SK-N-SH (cell line): ENCODE data around the gene KRTAP5-3. TPM values are rescaled to one million over a fixed set of nuclear protein-coding genes. Genes with fewer than 3 reads are reported as not detected.

Source experiments
- CTCF ChIA-PET: fragments of 300-600, 350-600 bp; formaldehyde crosslinking; extraction: SDS; loops from one replicate; lab custom pipeline; 2021; lab: Yijun Ruan, JAX
- POLR2A ChIA-PET: fragments of 350-600 bp; sonication (Branson Sonifier 250); formaldehyde crosslinking; extraction: SDS; loops from one replicate; lab custom pipeline; 2020; ENCODE audit warnings: antibody characterized with exemption, inconsistent platforms; lab: Yijun Ruan, JAX
- DNase-seq: peaks from one replicate; pipeline ENCODE4 v3.0.0; 2012
- H2AFZ ChIP-seq: fragments of 200-600 bp; sonication (generic); 2 replicates; pipeline ENCODE4 v1.8.1; 2016; ENCODE audit warnings: antibody characterized with exemption, mild to moderate bottlenecking, low read depth
- H3F3A ChIP-seq: fragments of 200-600 bp; sonication (generic); replicated peaks from 2 replicates; pipeline ENCODE3; 2016; ENCODE audit warnings: antibody characterized with exemption, mild to moderate bottlenecking; ENCODE audit not compliant: insufficient read depth
- H3K27ac ChIP-seq, 2 experiments: fragments of 200-500 bp in 1 of 2; fragments of 200-600 bp in 1 of 2; sonication (Bioruptor generic) in 1 of 2; sonication (generic), shearing (Covaris generic) in 1 of 2; 2 replicates each; pipeline versions ENCODE4 v1.5.1 to v1.6.1; 2014 to 2016; ENCODE audit warnings: low read depth in 2 of 2, inconsistent platforms in 1 of 2, low read length in 1 of 2, mild to moderate bottlenecking in 1 of 2, mixed read lengths in 1 of 2
- H3K27me3 ChIP-seq: fragments of 200-600 bp; sonication (generic), shearing (Covaris generic); 2 replicates; pipeline ENCODE4 v1.6.1; 2016; ENCODE audit warnings: mixed run types; ENCODE audit not compliant: insufficient read depth
- H3K36me3 ChIP-seq, 2 experiments: fragments of 200-500 bp in 1 of 2; fragments of 200-600 bp in 1 of 2; sonication (Bioruptor generic) in 1 of 2; sonication (generic) in 1 of 2; replicated peaks in 1 of 2; 2 replicates each; pipeline versions ENCODE3 to v1.5.1; 2014 to 2016; ENCODE audit warnings: low read length in 1 of 2, mild to moderate bottlenecking in 1 of 2; ENCODE audit not compliant: insufficient read depth in 2 of 2, control insufficient read depth in 1 of 2
- H3K4me1 ChIP-seq, 2 experiments: fragments of 200-500 bp in 1 of 2; fragments of 200-600 bp in 1 of 2; sonication (Bioruptor generic) in 1 of 2; sonication (generic), shearing (Covaris generic) in 1 of 2; 2 replicates each; pipeline versions ENCODE4 v1.5.1 to v1.6.1; 2014 to 2016; ENCODE audit warnings: low read depth in 1 of 2, low read length in 1 of 2, mixed run types in 1 of 2; ENCODE audit not compliant: insufficient read depth in 2 of 2, control insufficient read depth in 1 of 2
- H3K4me2 ChIP-seq: fragments of 200-600 bp; sonication (generic), shearing (Covaris generic); 2 replicates; pipeline ENCODE4 v1.6.1; 2017; ENCODE audit warnings: mixed run types
- H3K4me3 ChIP-seq, 2 experiments: fragments of 200-500 bp in 1 of 2; fragments of 200-600 bp in 1 of 2; sonication (Bioruptor generic) in 1 of 2; sonication (generic), shearing (Covaris generic) in 1 of 2; 2 replicates each; pipeline versions ENCODE4 v1.5.1 to v1.8.1; 2014 to 2016; ENCODE audit warnings: low read depth in 2 of 2, inconsistent platforms in 1 of 2, low read length in 1 of 2, mild to moderate bottlenecking in 1 of 2, mixed read lengths in 1 of 2, moderate library complexity in 1 of 2
- H3K79me2 ChIP-seq: fragments of 200-600 bp; sonication (generic); 2 replicates; pipeline ENCODE4 v1.8.1; 2017; ENCODE audit warnings: mild to moderate bottlenecking; ENCODE audit not compliant: insufficient read depth
- H3K9ac ChIP-seq: fragments of 200-600 bp; sonication (generic); 2 replicates; pipeline ENCODE4 v1.6.1; 2017; ENCODE audit warnings: mixed run types
- H3K9me2 ChIP-seq: fragments of 200-600 bp; sonication (generic); 2 replicates; pipeline ENCODE4 v1.6.1; 2017; ENCODE audit warnings: mixed run types
- H3K9me3 ChIP-seq: fragments of 200-600 bp; sonication (generic); 2 replicates; pipeline ENCODE4 v1.6.1; 2017; ENCODE audit warnings: mixed run types, mild to moderate bottlenecking, moderate library complexity
- H4K20me1 ChIP-seq: fragments of 200-600 bp; sonication (generic); 2 replicates; pipeline ENCODE4 v1.6.1; 2017; ENCODE audit warnings: mild to moderate bottlenecking, mixed run types; ENCODE audit not compliant: insufficient read depth
- CHD2 ChIP-seq: fragments of 150-350 bp; IDR thresholded peaks from 2 replicates; pipeline ENCODE4 v1.6.1; 2018; ENCODE audit warnings: low read length; ENCODE audit not compliant: partially characterized antibody
- ELF1 ChIP-seq: IDR thresholded peaks from 2 replicates; pipeline ENCODE4 v1.4.0; 2012
- FOXJ3 ChIP-seq: sonication (generic); formaldehyde crosslinking; IDR thresholded peaks from 2 replicates; pipeline ENCODE4 v1.5.1; 2020; ENCODE audit warnings: mild to moderate bottlenecking, missing genetic modification reagents
- IRF3 ChIP-seq: fragments of 150-350 bp; IDR thresholded peaks from 2 replicates; pipeline ENCODE4 v1.6.1; 2016; ENCODE audit warnings: mild to moderate bottlenecking, low read depth, low read length
- MAX ChIP-seq: IDR thresholded peaks from 2 replicates; pipeline ENCODE4 v1.4.0; 2012; ENCODE audit warnings: low read depth
- MXI1 ChIP-seq: IDR thresholded peaks from 2 replicates; pipeline ENCODE4 v1.6.1; 2012; ENCODE audit warnings: mild to moderate bottlenecking, low read depth, low read length, improper control_type of control experiment
- PBX3 ChIP-seq: IDR thresholded peaks from 2 replicates; pipeline ENCODE4; 2012
- RCOR1 ChIP-seq: fragments of 150-350 bp; IDR thresholded peaks from 2 replicates; pipeline ENCODE4 v1.6.1; 2017; ENCODE audit warnings: antibody characterized with exemption, low read length
- RXRA ChIP-seq: IDR thresholded peaks from 2 replicates; pipeline ENCODE4 v1.4.0; 2012; ENCODE audit warnings: low read depth, mild to moderate bottlenecking, borderline replicate concordance
- SMC3 ChIP-seq: IDR thresholded peaks from 2 replicates; pipeline ENCODE4 v1.6.1; 2012; ENCODE audit warnings: low read depth, low read length, improper control_type of control experiment
- TAF1 ChIP-seq: IDR thresholded peaks from 2 replicates; pipeline ENCODE4 v1.6.1; 2012; ENCODE audit warnings: low read depth, mild to moderate bottlenecking, low read length, moderate library complexity, borderline replicate concordance
- WGBS: methylation state at CpG from one replicate; pipeline ENCODE4 v1.1.6; 2017; ENCODE audit warnings: low lambda C conversion rate; 5-methylcytosine and 5-hydroxymethylcytosine counted together
- polyA plus RNA-seq, 3 experiments: library from polyadenylated mRNA; depleted of rRNA; stranded (reverse); fragments of >200 nt; gene quantifications; 2 replicates each; pipeline ENCODE4 v1.2.3, GENCODE V29; 2012
- TF ChIP-seq, protein P1 (sequence below): fragments of 150-350 bp; IDR thresholded peaks from 2 replicates; pipeline ENCODE4 v1.6.1; 2017; ENCODE audit warnings: antibody characterized with exemption, low read length, low read depth, borderline replicate concordance
- TF ChIP-seq, protein P2 (sequence below): IDR thresholded peaks from 2 replicates; pipeline ENCODE4 v1.4.0; 2012; ENCODE audit warnings: low read depth, borderline replicate concordance

Gene KRTAP5-3
- polyA plus RNA-seq, 1 of the 3 experiments (the other 2 are of a cell fraction): not detected

DNA sequence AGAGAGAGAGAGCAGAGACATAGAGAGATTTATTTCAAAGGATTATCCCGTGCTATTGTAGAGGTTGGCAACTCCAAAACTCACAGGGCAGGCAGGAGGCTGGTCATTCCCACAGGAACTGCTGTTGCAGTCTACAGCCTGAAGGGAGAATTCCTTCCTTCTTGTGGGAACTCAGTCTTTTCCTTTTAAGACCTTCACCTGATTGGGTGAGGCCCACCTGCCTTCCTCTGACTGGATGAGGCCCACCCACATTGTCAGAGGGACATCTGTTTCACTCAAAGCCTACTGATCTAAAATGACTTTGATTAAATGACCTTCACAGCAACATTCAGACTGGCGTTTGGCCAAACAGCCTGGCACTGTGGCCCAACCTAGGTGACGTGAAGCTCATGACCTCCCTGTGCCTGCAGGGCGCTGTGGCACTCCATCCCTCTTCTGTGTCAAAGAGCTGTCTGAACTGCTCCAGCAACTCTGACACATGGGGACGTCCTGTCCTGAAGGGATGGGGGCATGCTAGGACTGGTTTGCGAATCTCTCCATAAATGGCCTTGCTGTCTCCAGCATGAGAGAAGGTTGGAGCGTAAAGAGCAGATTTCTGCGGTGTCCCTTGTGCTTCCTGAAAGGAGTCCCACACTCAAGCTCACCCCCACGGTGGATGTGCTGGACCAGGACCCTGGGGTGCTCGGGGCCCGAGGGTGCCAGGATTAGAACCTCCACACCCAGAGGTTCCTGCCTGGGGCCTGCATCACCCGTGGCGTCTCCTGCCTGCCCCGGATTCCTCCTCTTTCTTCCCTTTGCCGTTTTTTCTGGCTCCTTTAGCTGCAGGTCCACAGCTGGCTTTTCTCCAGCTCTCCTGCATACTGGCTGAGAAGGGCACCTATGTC, 42.0 kb upstream of the KRTAP5-3 start:
- no peak overlapping the region for H3K27ac ChIP-seq
- H3K36me3 ChIP-seq: no peaks in the 10 kb centered on the region
- H2AFZ ChIP-seq: no peak overlapping the region
- CTCF ChIA-PET: interaction anchor here (0.6 to 9.9 kb wide), 10 partner anchors 10 to 502 kb away, joined by 3 to 277 read pairs (median 7); partner anchors contain the start of gene SYT8
- H3K4me2 ChIP-seq: no peak overlapping the region
- WGBS: 45% methylated on average over 15 of the region's 15 CpGs
- H3K27me3 ChIP-seq: no peaks in the 10 kb centered on the region
- H3K9me2 ChIP-seq: no peaks in the 10 kb centered on the region
- no peaks in the 10 kb centered on the region for H3F3A ChIP-seq
- H3K79me2 ChIP-seq: no peaks in the 10 kb centered on the region
- no peaks in the 10 kb centered on the region for H3K9me3 ChIP-seq
- H3K9ac ChIP-seq: no peak overlapping the region
- no peak overlapping the region for H3K4me3 ChIP-seq
- peaks cover 0 to 16% of the 10 kb centered on the region in 2 experiments; a peak in 1 of 4 replicates for H3K4me1 ChIP-seq
- POLR2A ChIA-PET: interaction anchor here (0.8 kb wide), 1 partner anchor 11 kb away, joined by 3 read pairs; no protein-coding TSS in a partner anchor
- H4K20me1 ChIP-seq: no peaks in the 10 kb centered on the region
- peak; percentile 30 for DNase-seq
- no peak for TF ChIP-seq IRF3
- 0 out of 2 replicates have a peak, but pooled peaks have one; percentile 20 for TF ChIP-seq RCOR1
- TF ChIP-seq, all 33 proteins: peak for 1

- no peak for DNase-seq
- no peaks in the 10 kb centered on the region for H3K9me3 ChIP-seq
- no peaks in the 10 kb centered on the region for H3K79me2 ChIP-seq
- WGBS: 68% methylated on average over 25 of the region's 28 CpGs
- no peak overlapping the region for H3K9ac ChIP-seq
- no peak overlapping the region for H3K27ac ChIP-seq
- H3K36me3 ChIP-seq: no peaks in the 10 kb centered on the region
- no peaks in the 10 kb centered on the region for H3K9me2 ChIP-seq
- POLR2A ChIA-PET: interaction anchor here (0.7 kb wide), 1 partner anchor 18 kb away, joined by 3 read pairs; no protein-coding TSS in a partner anchor
- H3K4me1 ChIP-seq: peaks cover 0 to 6% of the 10 kb centered on the region in 2 experiments; a peak in 1 of 4 replicates
- H3K4me2 ChIP-seq: no peak overlapping the region
- H4K20me1 ChIP-seq: no peaks in the 10 kb centered on the region
- no peaks in the 10 kb centered on the region for H3K27me3 ChIP-seq
- H3F3A ChIP-seq: no peaks in the 10 kb centered on the region
- TF ChIP-seq FOXJ3 (CRISPR knock-in tag): no peak
- TF ChIP-seq ELF1: no peak
- no peak for TF ChIP-seq MAX
- TF ChIP-seq SMC3: no peak
- TF ChIP-seq RXRA: no peak
- TF ChIP-seq CHD2: no peak
- TF ChIP-seq RCOR1: no peak
- TF ChIP-seq PBX3: no peak
- TF ChIP-seq, protein P1, sequence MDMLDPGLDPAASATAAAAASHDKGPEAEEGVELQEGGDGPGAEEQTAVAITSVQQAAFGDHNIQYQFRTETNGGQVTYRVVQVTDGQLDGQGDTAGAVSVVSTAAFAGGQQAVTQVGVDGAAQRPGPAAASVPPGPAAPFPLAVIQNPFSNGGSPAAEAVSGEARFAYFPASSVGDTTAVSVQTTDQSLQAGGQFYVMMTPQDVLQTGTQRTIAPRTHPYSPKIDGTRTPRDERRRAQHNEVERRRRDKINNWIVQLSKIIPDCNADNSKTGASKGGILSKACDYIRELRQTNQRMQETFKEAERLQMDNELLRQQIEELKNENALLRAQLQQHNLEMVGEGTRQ: no peak
- TF ChIP-seq TAF1: no peak
- TF ChIP-seq, protein P2, sequence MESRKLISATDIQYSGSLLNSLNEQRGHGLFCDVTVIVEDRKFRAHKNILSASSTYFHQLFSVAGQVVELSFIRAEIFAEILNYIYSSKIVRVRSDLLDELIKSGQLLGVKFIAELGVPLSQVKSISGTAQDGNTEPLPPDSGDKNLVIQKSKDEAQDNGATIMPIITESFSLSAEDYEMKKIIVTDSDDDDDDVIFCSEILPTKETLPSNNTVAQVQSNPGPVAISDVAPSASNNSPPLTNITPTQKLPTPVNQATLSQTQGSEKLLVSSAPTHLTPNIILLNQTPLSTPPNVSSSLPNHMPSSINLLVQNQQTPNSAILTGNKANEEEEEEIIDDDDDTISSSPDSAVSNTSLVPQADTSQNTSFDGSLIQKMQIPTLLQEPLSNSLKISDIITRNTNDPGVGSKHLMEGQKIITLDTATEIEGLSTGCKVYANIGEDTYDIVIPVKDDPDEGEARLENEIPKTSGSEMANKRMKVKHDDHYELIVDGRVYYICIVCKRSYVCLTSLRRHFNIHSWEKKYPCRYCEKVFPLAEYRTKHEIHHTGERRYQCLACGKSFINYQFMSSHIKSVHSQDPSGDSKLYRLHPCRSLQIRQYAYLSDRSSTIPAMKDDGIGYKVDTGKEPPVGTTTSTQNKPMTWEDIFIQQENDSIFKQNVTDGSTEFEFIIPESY: no peak
- no peak for TF ChIP-seq MXI1
- CTCF ChIA-PET: interaction anchor here (0.6 to 9.9 kb wide), 8 partner anchors 9 to 504 kb away, joined by 3 to 277 read pairs (median 4); partner anchors contain the start of gene SYT8
- no peak overlapping the region for H3K4me3 ChIP-seq
- no peak overlapping the region for H2AFZ ChIP-seq
These were observed 40.6 kb upstream of the KRTAP5-3 start for GRCh38 chr11:1648653-1649420.
